Esophagus squamous epithelium (tissue), 4 donors: Measurements from ENCODE around the gene ITPA.
"Not testable (repeated sequence)": the region's sequence is repeated elsewhere in the genome, so short reads cannot be mapped to it uniquely, and the experiment has no call there.

Experiments
- POLR2A ChIP-seq, 4 donors: fragments of 450-650 bp; IDR thresholded peaks; one replicate each; pipeline ENCODE4 v1.6.1; 2017; ENCODE audit warnings: antibody characterized with exemption in 4 of 4, mild to moderate bottlenecking in 4 of 4, moderate library complexity in 3 of 4
- TF ChIP-seq, protein P1 (sequence below), 6 experiments: fragments of 450-650 bp in 4 of 6; fragments of 200-600 bp in 2 of 6; sonication (generic) in 2 of 6; IDR thresholded peaks; one replicate each; pipeline ENCODE4 v1.5.1; 2016 to 2019; ENCODE audit warnings: antibody characterized with exemption in 6 of 6, mild to moderate bottlenecking in 4 of 6, moderate library complexity in 4 of 6

DNA sequence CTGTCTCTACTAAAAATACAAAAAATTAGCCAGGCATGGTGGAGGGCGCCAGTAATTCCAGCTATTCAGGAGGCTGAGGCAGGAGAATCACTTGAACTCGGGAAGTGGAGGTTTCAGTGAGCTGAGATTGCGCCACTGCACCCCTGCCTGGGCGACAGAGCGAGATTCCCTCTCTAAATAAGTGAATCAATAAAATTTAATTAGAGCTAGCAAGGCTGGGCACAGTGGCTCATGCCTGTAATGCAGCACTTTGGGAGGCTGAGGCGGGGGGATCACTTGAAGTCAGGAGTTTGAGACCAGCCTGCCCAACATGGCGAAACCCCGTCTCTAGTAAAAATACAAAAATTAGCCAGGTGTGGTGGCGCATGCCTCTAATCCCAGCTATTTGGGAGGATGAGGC is 21.4 kb upstream of the ITPA start:
- TF ChIP-seq, protein P1, sequence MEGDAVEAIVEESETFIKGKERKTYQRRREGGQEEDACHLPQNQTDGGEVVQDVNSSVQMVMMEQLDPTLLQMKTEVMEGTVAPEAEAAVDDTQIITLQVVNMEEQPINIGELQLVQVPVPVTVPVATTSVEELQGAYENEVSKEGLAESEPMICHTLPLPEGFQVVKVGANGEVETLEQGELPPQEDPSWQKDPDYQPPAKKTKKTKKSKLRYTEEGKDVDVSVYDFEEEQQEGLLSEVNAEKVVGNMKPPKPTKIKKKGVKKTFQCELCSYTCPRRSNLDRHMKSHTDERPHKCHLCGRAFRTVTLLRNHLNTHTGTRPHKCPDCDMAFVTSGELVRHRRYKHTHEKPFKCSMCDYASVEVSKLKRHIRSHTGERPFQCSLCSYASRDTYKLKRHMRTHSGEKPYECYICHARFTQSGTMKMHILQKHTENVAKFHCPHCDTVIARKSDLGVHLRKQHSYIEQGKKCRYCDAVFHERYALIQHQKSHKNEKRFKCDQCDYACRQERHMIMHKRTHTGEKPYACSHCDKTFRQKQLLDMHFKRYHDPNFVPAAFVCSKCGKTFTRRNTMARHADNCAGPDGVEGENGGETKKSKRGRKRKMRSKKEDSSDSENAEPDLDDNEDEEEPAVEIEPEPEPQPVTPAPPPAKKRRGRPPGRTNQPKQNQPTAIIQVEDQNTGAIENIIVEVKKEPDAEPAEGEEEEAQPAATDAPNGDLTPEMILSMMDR (IDR thresholded peaks at IDR 0.05), result not testable (repeated sequence)
- TF ChIP-seq POLR2A (IDR thresholded peaks at IDR 0.05), result not testable (repeated sequence)
